ENCODE results near the gene TSR2.
A peak's percentile ranks its signal among the peaks of the same experiment; 100 is the strongest.
"Not testable (repeated sequence)": the region's sequence is repeated elsewhere in the genome, so short reads cannot be mapped to it uniquely, and the experiment has no call there.

TSR2 gene

DNA sequence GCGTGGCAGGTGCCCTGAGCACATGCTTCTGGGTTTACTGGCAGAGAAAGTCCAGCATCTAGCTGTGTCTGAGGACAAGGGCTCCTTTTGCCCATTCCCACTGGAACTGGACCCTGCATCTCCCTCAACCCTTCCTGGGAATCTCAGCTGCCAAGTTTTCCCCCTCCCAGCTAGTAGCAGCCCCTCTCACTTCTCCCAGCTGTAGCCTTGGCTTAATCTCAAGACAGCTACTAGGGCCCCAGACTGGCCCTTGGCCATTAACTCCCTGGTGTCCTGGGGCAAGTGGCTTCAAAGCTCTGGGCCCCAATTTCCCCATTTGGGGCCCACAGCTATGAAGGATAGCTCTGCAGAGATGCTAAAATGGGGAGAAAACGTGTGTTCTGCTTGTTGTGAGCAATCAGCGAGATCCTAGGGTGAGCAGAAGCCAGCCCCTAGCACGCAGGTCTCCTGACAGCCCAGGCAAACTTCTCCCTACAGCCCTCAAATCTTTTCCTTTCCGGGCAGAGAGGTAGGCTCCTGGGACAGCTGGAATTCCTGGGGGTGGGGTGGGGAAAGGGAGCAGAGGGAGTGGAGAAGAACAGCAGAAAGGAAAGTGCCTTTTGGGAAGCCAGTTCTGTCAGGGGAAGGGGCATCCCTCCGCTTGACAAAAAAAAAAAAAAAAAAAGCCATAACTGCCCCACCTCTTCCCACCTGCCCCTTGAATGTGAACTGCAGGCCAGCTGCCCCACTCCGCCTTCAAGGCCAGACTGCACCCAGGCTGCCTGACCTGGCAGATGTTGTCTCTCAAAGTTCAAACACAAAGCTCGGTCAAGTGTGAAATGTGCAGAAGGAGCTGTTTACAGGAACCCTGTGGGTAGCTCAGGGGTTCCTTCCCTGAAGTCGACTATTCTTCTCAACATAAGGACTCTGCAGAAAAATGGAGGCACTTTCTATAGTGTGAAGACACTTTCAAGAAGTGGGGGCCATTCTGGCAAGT, 39.2 kb downstream of the TSR2 start:
- TF ChIP-seq, protein P1, sequence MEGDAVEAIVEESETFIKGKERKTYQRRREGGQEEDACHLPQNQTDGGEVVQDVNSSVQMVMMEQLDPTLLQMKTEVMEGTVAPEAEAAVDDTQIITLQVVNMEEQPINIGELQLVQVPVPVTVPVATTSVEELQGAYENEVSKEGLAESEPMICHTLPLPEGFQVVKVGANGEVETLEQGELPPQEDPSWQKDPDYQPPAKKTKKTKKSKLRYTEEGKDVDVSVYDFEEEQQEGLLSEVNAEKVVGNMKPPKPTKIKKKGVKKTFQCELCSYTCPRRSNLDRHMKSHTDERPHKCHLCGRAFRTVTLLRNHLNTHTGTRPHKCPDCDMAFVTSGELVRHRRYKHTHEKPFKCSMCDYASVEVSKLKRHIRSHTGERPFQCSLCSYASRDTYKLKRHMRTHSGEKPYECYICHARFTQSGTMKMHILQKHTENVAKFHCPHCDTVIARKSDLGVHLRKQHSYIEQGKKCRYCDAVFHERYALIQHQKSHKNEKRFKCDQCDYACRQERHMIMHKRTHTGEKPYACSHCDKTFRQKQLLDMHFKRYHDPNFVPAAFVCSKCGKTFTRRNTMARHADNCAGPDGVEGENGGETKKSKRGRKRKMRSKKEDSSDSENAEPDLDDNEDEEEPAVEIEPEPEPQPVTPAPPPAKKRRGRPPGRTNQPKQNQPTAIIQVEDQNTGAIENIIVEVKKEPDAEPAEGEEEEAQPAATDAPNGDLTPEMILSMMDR (IDR thresholded peaks at IDR 0.05; ENCODE audit: low read depth, low read length) = no peak
- H3K27me3 ChIP-seq = no peaks in the 10 kb centered on the region
- H3K4me1 ChIP-seq = peaks cover 6% of the 10 kb centered on the region
- no peaks in the 10 kb centered on the region for H3K9me3 ChIP-seq
- H3K4me3 ChIP-seq (ENCODE audit: low read depth, low read length) = no peak overlapping the region
- peak; percentile 10 for DNase-seq
- H3K36me3 ChIP-seq = no peaks in the 10 kb centered on the region

DNA sequence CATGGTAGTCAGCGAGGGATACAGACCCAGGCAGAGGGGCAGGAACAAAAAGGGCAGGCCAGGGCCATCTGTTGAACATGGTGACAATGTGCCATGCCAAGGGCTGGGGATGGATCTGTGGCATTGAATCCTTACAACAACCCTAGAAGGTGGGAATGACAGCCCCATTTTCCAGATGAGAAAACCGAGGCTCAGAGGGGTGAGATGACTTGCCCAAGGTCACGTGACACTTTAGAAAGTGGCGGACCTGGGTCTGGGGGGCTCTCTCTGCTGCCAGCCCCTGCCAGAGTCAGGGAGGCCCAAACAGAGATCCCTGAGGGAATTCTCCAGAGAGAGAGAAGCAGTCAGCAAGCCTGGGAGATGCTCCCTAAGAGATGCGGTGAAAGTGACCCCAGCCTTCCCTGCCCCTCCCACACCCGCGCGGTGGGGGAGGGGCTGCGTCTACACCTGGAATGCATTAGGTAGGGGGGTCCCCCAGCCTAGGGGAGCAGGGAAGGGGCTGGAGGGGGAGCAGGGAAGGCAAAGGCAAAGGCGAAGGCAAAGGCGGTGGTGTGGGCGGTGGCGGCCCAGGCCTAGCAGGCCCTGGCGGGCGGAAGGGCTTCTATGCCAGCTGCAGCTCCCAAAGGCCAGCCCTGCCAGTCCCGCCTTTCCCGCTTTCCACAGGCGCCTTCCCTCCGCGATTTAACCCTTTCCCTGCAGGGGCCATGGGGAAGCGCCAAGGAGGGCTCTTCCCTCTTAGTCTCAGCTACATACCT, 42.8 kb downstream of the TSR2 start:
- no peaks in the 10 kb centered on the region for H3K9me3 ChIP-seq
- peaks cover 6% of the 10 kb centered on the region for H3K4me1 ChIP-seq
- no peaks in the 10 kb centered on the region for H3K27me3 ChIP-seq
- peak; percentile 12 for DNase-seq
- H3K4me3 ChIP-seq (ENCODE audit: low read depth, low read length) = no peak overlapping the region
- no peaks in the 10 kb centered on the region for H3K36me3 ChIP-seq
- TF ChIP-seq, protein P1 (IDR thresholded peaks at IDR 0.05; ENCODE audit: low read depth, low read length) = no peak

- Histone ChIP-seq H3K4me1 (peaks cover 6% of the 10 kb centered on the region), H3K4me3 (ENCODE audit: low read depth, low read length) (no peak overlapping the region), H3K9me3 (no peaks in the 10 kb centered on the region), H3K36me3 (no peaks in the 10 kb centered on the region), H3K27me3 (no peaks in the 10 kb centered on the region)
- TF ChIP-seq, protein P1 (IDR thresholded peaks at IDR 0.05; ENCODE audit: low read depth, low read length) = no peak
- DNase-seq = no peak
These were observed 43.7 kb downstream of the TSR2 start for GRCh38 chrX:54483946-54484345.

DNA sequence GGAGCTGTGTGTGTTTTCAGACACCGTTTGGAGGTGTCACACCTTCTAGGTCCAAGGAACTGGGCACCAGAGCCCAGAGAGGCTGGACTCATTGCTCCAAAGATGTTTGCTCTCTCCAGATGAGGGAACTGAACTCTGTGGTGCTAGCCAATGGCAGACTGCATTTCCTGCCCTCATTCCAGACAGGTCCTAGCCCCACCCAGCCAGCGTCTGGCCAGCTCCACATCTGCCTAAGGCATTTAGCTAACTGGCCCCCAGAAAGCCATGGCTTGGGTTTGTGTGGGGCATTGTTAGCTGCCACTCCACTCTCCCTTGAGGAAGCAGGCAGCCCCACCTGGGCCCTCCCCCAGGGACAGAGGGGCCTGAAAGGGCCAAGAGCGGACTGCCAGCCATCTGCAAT, 44.5 kb downstream of the TSR2 start:
- DNase-seq = peak; percentile 25
- Histone ChIP-seq H3K4me3 (ENCODE audit: low read depth, low read length) (no peak overlapping the region), H3K36me3 (no peaks in the 10 kb centered on the region), H3K9me3 (no peaks in the 10 kb centered on the region), H3K27me3 (no peaks in the 10 kb centered on the region), H3K4me1 (peaks cover 6% of the 10 kb centered on the region)
- TF ChIP-seq, protein P1 (IDR thresholded peaks at IDR 0.05; ENCODE audit: low read depth, low read length) = no peak

- DNase-seq; H3K36me3 ChIP-seq; H3K4me3 ChIP-seq (ENCODE audit: low read depth, low read length); H3K9me3 ChIP-seq; H3K27me3 ChIP-seq; H3K4me1 ChIP-seq: not testable (repeated sequence)
These were observed 49.6 kb downstream of the TSR2 start for GRCh38 chrX:54489819-54490218.

GRCh38 chrX:54492340-54492739, 52.1 kb downstream of the TSR2 start:
- Histone ChIP-seq H3K36me3 (no peaks in the 10 kb centered on the region), H3K9me3 (no peaks in the 10 kb centered on the region), H3K27me3 (no peaks in the 10 kb centered on the region), H3K4me3 (ENCODE audit: low read depth, low read length) (no peak overlapping the region), H3K4me1 (no peaks in the 10 kb centered on the region)
- no peak for DNase-seq
- TF ChIP-seq, protein P1 (IDR thresholded peaks at IDR 0.05; ENCODE audit: low read depth, low read length) = no peak
